ENCODE measurements around the gene UBXN10.

The UBXN10 gene

GRCh38 chr1:20185834-20186782, at the start of gene UBXN10, which contains the start of gene PLA2G2C:
UBXN10 (plus strand) TSS chr1:20186096; CDS start chr1:20190562, 4,466 bp downstream.
PLA2G2C (minus strand) TSS chr1:20186518; CDS start chr1:20177363, 9,155 bp downstream.
- Histone ChIP-seq H3K9ac (no peak within 1 kb of the TSS), H3K79me2 (ENCODE audit: insufficient read depth, low read depth) (no peaks in the 10 kb centered on the region), H3K27me3 (ENCODE audit: insufficient read depth, low read depth) (peaks cover 43% of the 10 kb centered on the region), H3K27ac (no peak within 1 kb of the TSS), H3K4me2 (no peak within 1 kb of the TSS), H3K4me3 (IDR thresholded peaks at IDR 0.05; ENCODE audit: insufficient read depth, low read depth, low read length) (no peak within 1 kb of the TSS), H3K4me1 (ENCODE audit: low read depth, poor library complexity, severe bottlenecking) (no peaks in the 10 kb centered on the region), H2AFZ (ENCODE audit: low read depth) (no peak within 1 kb of the TSS), H3K36me3 (ENCODE audit: insufficient read depth) (no peaks in the 10 kb centered on the region), H4K20me1 (ENCODE audit: insufficient read depth) (no peaks in the 10 kb centered on the region)
- no peak for TF ChIP-seq CTCF (conservative IDR thresholded peaks at IDR 0.05; ENCODE audit: low read depth, low read length)

- Histone ChIP-seq H3K9ac (no peak overlapping the region), H3K27ac (no peak overlapping the region), H3K36me3 (ENCODE audit: insufficient read depth) (no peaks in the 10 kb centered on the region), H3K27me3 (ENCODE audit: insufficient read depth, low read depth) (peaks cover 7% of the 10 kb centered on the region), H4K20me1 (ENCODE audit: insufficient read depth) (no peaks in the 10 kb centered on the region), H3K79me2 (ENCODE audit: insufficient read depth, low read depth) (no peaks in the 10 kb centered on the region), H3K4me3 (IDR thresholded peaks at IDR 0.05; ENCODE audit: insufficient read depth, low read depth, low read length) (no peak overlapping the region), H3K4me2 (no peak overlapping the region), H3K4me1 (ENCODE audit: low read depth, poor library complexity, severe bottlenecking) (no peaks in the 10 kb centered on the region), H2AFZ (ENCODE audit: low read depth) (no peak overlapping the region)
- TF ChIP-seq CTCF (conservative IDR thresholded peaks at IDR 0.05; ENCODE audit: low read depth, low read length), result no peak
Measured at GRCh38 chr1:20136249-20136648, 49.6 kb upstream of the UBXN10 start.

GRCh38 chr1:20137055-20137454, 48.8 kb upstream of the UBXN10 start:
- no peak overlapping the region for H3K27ac ChIP-seq
- no peaks in the 10 kb centered on the region for H3K36me3 ChIP-seq (ENCODE audit: insufficient read depth)
- no peak overlapping the region for H3K4me3 ChIP-seq (IDR thresholded peaks at IDR 0.05; ENCODE audit: insufficient read depth, low read depth, low read length)
- TF ChIP-seq CTCF (conservative IDR thresholded peaks at IDR 0.05; ENCODE audit: low read depth, low read length), result no peak
- no peak overlapping the region for H3K9ac ChIP-seq
- H3K79me2 ChIP-seq (ENCODE audit: insufficient read depth, low read depth), result no peaks in the 10 kb centered on the region
- H2AFZ ChIP-seq (ENCODE audit: low read depth), result no peak overlapping the region
- no peaks in the 10 kb centered on the region for H3K4me1 ChIP-seq (ENCODE audit: low read depth, poor library complexity, severe bottlenecking)
- H3K27me3 ChIP-seq (ENCODE audit: insufficient read depth, low read depth), result peaks cover 7% of the 10 kb centered on the region
- H4K20me1 ChIP-seq (ENCODE audit: insufficient read depth), result no peaks in the 10 kb centered on the region
- H3K4me2 ChIP-seq, result no peak overlapping the region

- no peak for TF ChIP-seq CTCF (conservative IDR thresholded peaks at IDR 0.05; ENCODE audit: low read depth, low read length)
- H3K27ac ChIP-seq, result no peak overlapping the region
- H3K4me3 ChIP-seq (IDR thresholded peaks at IDR 0.05; ENCODE audit: insufficient read depth, low read depth, low read length), result no peak overlapping the region
- H4K20me1 ChIP-seq (ENCODE audit: insufficient read depth), result no peaks in the 10 kb centered on the region
- peaks cover 10% of the 10 kb centered on the region for H3K27me3 ChIP-seq (ENCODE audit: insufficient read depth, low read depth)
- H3K4me2 ChIP-seq, result no peak overlapping the region
- H3K9ac ChIP-seq, result no peak overlapping the region
- H3K4me1 ChIP-seq (ENCODE audit: low read depth, poor library complexity, severe bottlenecking), result no peaks in the 10 kb centered on the region
- no peaks in the 10 kb centered on the region for H3K36me3 ChIP-seq (ENCODE audit: insufficient read depth)
- H2AFZ ChIP-seq (ENCODE audit: low read depth), result no peak overlapping the region
- no peaks in the 10 kb centered on the region for H3K79me2 ChIP-seq (ENCODE audit: insufficient read depth, low read depth)
Measured at GRCh38 chr1:20137604-20138003, 48.3 kb upstream of the UBXN10 start.
